ENCODE measurements around the gene TMEM248. TPM values are rescaled to one million over a fixed set of nuclear protein-coding genes. Genes with fewer than 3 reads are reported as not detected.

The TMEM248 gene
- total and polyA plus RNA-seq, 2 donors from 2014 or later, result 38.2 to 113 TPM

GRCh38 chr7:66948480-66949109, 27.6 kb downstream of the TMEM248 start:
- Histone ChIP-seq H3K36me3 (ENCODE audit: control insufficient read depth in 2 of 3, insufficient read depth in 3 of 3, low read length in 3 of 3) (peaks cover 7 to 41% (median 30%) of the 10 kb centered on the region in 3 donors), H3K27me3 (ENCODE audit: control insufficient read depth, insufficient read depth, low read length) (no peaks in the 10 kb centered on the region), H3K9ac (ENCODE audit: low read length in 3 of 3) (no peak overlapping the region), H3K27ac (ENCODE audit: low read depth in 2 of 2, low read length in 2 of 2) (no peak overlapping the region), H3K4me1 (ENCODE audit: control insufficient read depth in 2 of 3, insufficient read depth in 2 of 3, low read depth in 1 of 3, low read length in 3 of 3) (no peaks in the 10 kb centered on the region), H3K9me3 (ENCODE audit: control insufficient read depth in 2 of 3, insufficient read depth in 1 of 3, low read length in 3 of 3) (no peaks in the 10 kb centered on the region), H3K4me3 (ENCODE audit: low read length in 3 of 3) (no peak overlapping the region)
- TF ChIP-seq, protein P1, sequence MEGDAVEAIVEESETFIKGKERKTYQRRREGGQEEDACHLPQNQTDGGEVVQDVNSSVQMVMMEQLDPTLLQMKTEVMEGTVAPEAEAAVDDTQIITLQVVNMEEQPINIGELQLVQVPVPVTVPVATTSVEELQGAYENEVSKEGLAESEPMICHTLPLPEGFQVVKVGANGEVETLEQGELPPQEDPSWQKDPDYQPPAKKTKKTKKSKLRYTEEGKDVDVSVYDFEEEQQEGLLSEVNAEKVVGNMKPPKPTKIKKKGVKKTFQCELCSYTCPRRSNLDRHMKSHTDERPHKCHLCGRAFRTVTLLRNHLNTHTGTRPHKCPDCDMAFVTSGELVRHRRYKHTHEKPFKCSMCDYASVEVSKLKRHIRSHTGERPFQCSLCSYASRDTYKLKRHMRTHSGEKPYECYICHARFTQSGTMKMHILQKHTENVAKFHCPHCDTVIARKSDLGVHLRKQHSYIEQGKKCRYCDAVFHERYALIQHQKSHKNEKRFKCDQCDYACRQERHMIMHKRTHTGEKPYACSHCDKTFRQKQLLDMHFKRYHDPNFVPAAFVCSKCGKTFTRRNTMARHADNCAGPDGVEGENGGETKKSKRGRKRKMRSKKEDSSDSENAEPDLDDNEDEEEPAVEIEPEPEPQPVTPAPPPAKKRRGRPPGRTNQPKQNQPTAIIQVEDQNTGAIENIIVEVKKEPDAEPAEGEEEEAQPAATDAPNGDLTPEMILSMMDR (IDR thresholded peaks at IDR 0.05; ENCODE audit: borderline replicate concordance, extremely low read depth, insufficient read depth), result no peak
- no peak for FAIRE-seq
- intact Hi-C loops (cut with DNase I), result no loop called here
- DNase-seq, result no peak

DNA sequence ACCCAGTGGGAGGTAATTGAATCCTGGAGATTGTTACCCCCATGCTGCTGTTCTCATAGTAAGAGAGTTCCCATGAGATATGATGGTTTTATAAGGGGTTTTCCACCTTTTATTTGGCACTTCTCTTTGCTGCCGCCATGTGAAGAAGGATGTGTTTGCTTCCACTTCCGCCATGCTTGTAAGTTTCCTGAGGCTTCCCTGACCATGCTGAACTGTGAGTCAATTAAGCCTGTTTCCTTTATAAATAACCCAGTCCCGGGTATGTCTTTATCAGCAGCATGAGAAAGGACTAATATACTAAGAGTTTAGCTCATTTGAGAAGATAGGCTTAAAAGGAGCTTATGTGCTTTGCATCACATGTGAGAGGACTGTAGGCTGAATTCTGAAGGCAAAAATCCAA, 29.3 kb downstream of the TMEM248 start:
- DNase-seq (no peak), FAIRE-seq (no peak)
- intact Hi-C loops (cut with DNase I), result no loop called here
- Histone ChIP-seq H3K36me3 (ENCODE audit: control insufficient read depth in 2 of 3, insufficient read depth in 3 of 3, low read length in 3 of 3) (peaks cover 5 to 40% (median 25%) of the 10 kb centered on the region in 3 donors), H3K27ac (ENCODE audit: low read depth in 2 of 2, low read length in 2 of 2) (no peak overlapping the region), H3K27me3 (ENCODE audit: control insufficient read depth, insufficient read depth, low read length) (no peaks in the 10 kb centered on the region), H3K4me3 (ENCODE audit: low read length in 3 of 3) (no peak overlapping the region), H3K9me3 (ENCODE audit: control insufficient read depth in 2 of 3, insufficient read depth in 1 of 3, low read length in 3 of 3) (no peaks in the 10 kb centered on the region), H3K9ac (ENCODE audit: low read length in 3 of 3) (no peak overlapping the region), H3K4me1 (ENCODE audit: control insufficient read depth in 2 of 3, insufficient read depth in 2 of 3, low read depth in 1 of 3, low read length in 3 of 3) (no peaks in the 10 kb centered on the region)
- TF ChIP-seq, protein P1 (IDR thresholded peaks at IDR 0.05; ENCODE audit: borderline replicate concordance, extremely low read depth, insufficient read depth), result no peak

DNA sequence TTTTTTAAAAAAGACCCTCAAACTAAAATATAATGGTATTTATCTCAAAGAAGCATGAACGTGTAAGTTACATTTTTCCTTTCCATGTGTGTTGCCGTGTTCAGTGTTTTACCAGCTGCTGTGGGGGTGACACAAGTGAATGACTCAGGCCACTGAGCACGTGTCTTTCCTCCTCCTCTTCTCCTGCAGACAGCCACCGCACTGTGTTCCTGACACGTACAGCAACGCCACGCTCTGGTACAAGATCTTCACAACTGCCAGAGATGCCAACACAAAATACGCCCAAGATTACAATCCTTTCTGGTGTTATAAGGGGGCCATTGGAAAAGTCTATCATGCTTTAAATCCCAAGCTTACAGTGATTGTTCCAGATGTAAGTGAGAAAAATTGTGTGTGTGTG, 29.7 kb downstream of the TMEM248 start:
- no peaks in the 10 kb centered on the region for H3K9me3 ChIP-seq (ENCODE audit: control insufficient read depth in 2 of 3, insufficient read depth in 1 of 3, low read length in 3 of 3)
- no peak overlapping the region for H3K9ac ChIP-seq (ENCODE audit: low read length in 3 of 3)
- peaks cover 8 to 45% (median 27%) of the 10 kb centered on the region in 3 donors for H3K36me3 ChIP-seq (ENCODE audit: control insufficient read depth in 2 of 3, insufficient read depth in 3 of 3, low read length in 3 of 3)
- H3K27me3 ChIP-seq (ENCODE audit: control insufficient read depth, insufficient read depth, low read length), result no peaks in the 10 kb centered on the region
- intact Hi-C loops (cut with DNase I), result no loop called here
- no peak for DNase-seq
- no peak overlapping the region for H3K27ac ChIP-seq (ENCODE audit: low read depth in 2 of 2, low read length in 2 of 2)
- H3K4me3 ChIP-seq (ENCODE audit: low read length in 3 of 3), result no peak overlapping the region
- H3K4me1 ChIP-seq (ENCODE audit: control insufficient read depth in 2 of 3, insufficient read depth in 2 of 3, low read depth in 1 of 3, low read length in 3 of 3), result no peaks in the 10 kb centered on the region
- TF ChIP-seq, protein P1 (IDR thresholded peaks at IDR 0.05; ENCODE audit: borderline replicate concordance, extremely low read depth, insufficient read depth), result no peak
- no peak for FAIRE-seq
